GM19372 (cell line): ENCODE data around the gene CCDC197.

Experiments used
- ATAC-seq: cut with Tn5 transposase; IDR thresholded peaks from one replicate; pipeline ENCODE4 v1.9.1; 2021; ENCODE audit warnings: mild to moderate bottlenecking, low read depth, moderate library complexity; ENCODE audit not compliant: unreplicated experiment

Gene CCDC197

GRCh38 chr14:93960774-93961438 lies 36.2 kb upstream of the CCDC197 start:
- no peak for ATAC-seq

GRCh38 chr14:93961620-93962019 lies 35.5 kb upstream of the CCDC197 start:
- no peak for ATAC-seq

GRCh38 chr14:93962701-93963601 lies 34.1 kb upstream of the CCDC197 start:
- ATAC-seq = peak; percentile 52

- ATAC-seq = no peak
Observed at GRCh38 chr14:93963692-93964091, 33.4 kb upstream of the CCDC197 start.

- ATAC-seq = no peak
Observed at GRCh38 chr14:93964281-93964680, 32.8 kb upstream of the CCDC197 start.

GRCh38 chr14:93964820-93965286 lies 32.2 kb upstream of the CCDC197 start:
- no peak for ATAC-seq

GRCh38 chr14:93965287-93965821 lies 31.7 kb upstream of the CCDC197 start:
- no peak for ATAC-seq

- no peak for ATAC-seq
Observed at GRCh38 chr14:93965946-93966474, 31.1 kb upstream of the CCDC197 start.

- peak; percentile 41 for ATAC-seq
Observed at GRCh38 chr14:93967637-93968250, 29.4 kb upstream of the CCDC197 start.

GRCh38 chr14:93969082-93969828 lies 27.8 kb upstream of the CCDC197 start:
- ATAC-seq = no peak

GRCh38 chr14:93970585-93970964 lies 26.5 kb upstream of the CCDC197 start:
- no peak for ATAC-seq

GRCh38 chr14:93970965-93971634 lies 26.0 kb upstream of the CCDC197 start:
- ATAC-seq = peak; percentile 40

GRCh38 chr14:93971635-93972027 lies 25.5 kb upstream of the CCDC197 start:
- ATAC-seq = peak; percentile 2

GRCh38 chr14:93972618-93973205 lies 24.4 kb upstream of the CCDC197 start:
- no peak for ATAC-seq

GRCh38 chr14:93973607-93974006 lies 23.5 kb upstream of the CCDC197 start:
- ATAC-seq = no peak

- ATAC-seq = no peak
Observed at GRCh38 chr14:93974299-93974698, 22.8 kb upstream of the CCDC197 start.

- no peak for ATAC-seq
Observed at GRCh38 chr14:93974833-93975232, 22.3 kb upstream of the CCDC197 start.

- peak; percentile 57 for ATAC-seq
Observed at GRCh38 chr14:93975791-93976476, 21.2 kb upstream of the CCDC197 start.
